Smooth muscle cell (in vitro differentiated cells): Measurements from ENCODE around the gene CTNND2. TPM values are rescaled to one million over a fixed set of nuclear protein-coding genes. Genes with fewer than 3 reads are reported as not detected.

Experiments
- DNase-seq: peaks from one replicate; lab custom pipeline; 2025; ENCODE audit not compliant: unreplicated experiment; lab: John Stamatoyannopoulos, UW
- H2AFZ ChIP-seq: fragments of 200-600 bp; sonication (generic); 2 replicates; pipeline ENCODE4 v1.6.0; 2016; ENCODE audit warnings: antibody characterized with exemption, low read depth, mild to moderate bottlenecking
- H3F3A ChIP-seq: fragments of 200-600 bp; sonication (generic); 2 replicates; pipeline ENCODE4 v1.6.0; 2017; ENCODE audit warnings: antibody characterized with exemption, low read depth
- H3K27ac ChIP-seq: fragments of 200-600 bp; sonication (generic); 2 replicates; pipeline ENCODE4 v1.5.1; 2016; ENCODE audit warnings: low read depth, mild to moderate bottlenecking
- H3K27me3 ChIP-seq: fragments of 200-600 bp; sonication (generic); 2 replicates; pipeline ENCODE4 v1.6.1; 2016; ENCODE audit warnings: low read depth, mild to moderate bottlenecking
- H3K36me3 ChIP-seq: fragments of 200-600 bp; sonication (generic); 2 replicates; pipeline ENCODE4 v1.5.1; 2016; ENCODE audit warnings: low read depth
- H3K4me1 ChIP-seq: fragments of 200-600 bp; sonication (generic); 2 replicates; pipeline ENCODE4 v1.5.1; 2016; ENCODE audit warnings: low read depth
- H3K4me2 ChIP-seq: fragments of 200-600 bp; sonication (generic); 2 replicates; pipeline ENCODE4 v1.6.0; 2016; ENCODE audit warnings: mild to moderate bottlenecking
- H3K4me3 ChIP-seq: fragments of 200-600 bp; sonication (generic); 2 replicates; pipeline ENCODE4 v1.5.1; 2016; ENCODE audit warnings: mild to moderate bottlenecking
- H3K79me2 ChIP-seq: fragments of 200-600 bp; sonication (generic); 2 replicates; pipeline ENCODE4 v1.6.0; 2016; ENCODE audit warnings: low read depth, mild to moderate bottlenecking
- H3K9ac ChIP-seq: fragments of 200-600 bp; sonication (generic); 2 replicates; pipeline ENCODE4 v1.6.0; 2016; ENCODE audit warnings: low read depth
- H3K9me3 ChIP-seq: fragments of 200-600 bp; sonication (generic); replicated peaks from 2 replicates; pipeline ENCODE4 v1.5.1; 2016; ENCODE audit warnings: low read depth
- H4K20me1 ChIP-seq: fragments of 200-600 bp; sonication (generic); 2 replicates; pipeline ENCODE4 v1.6.0; 2016; ENCODE audit warnings: low read depth
- WGBS: methylation state at CpG from one replicate; pipeline ENCODE4 v1.1.7; 2016; ENCODE audit warnings: low lambda C conversion rate; 5-methylcytosine and 5-hydroxymethylcytosine counted together
- polyA plus RNA-seq: library from polyadenylated mRNA; unstranded; fragments of >200 nt; fragmentation: Nextera tagmentation; extraction: Ambion mirVana; gene quantifications from 2 replicates; pipeline ENCODE4 v1.2.1, GENCODE V29; 2016
- total RNA-seq: library from RNA; depleted of rRNA; stranded (reverse); fragments of >200 nt; gene quantifications from 2 replicates; pipeline ENCODE4 v1.2.3, GENCODE V29; 2014
- TF ChIP-seq, protein P1 (sequence below): fragments of 200-600 bp; sonication (generic); IDR thresholded peaks from 2 replicates; pipeline ENCODE4 v1.5.1; 2017; ENCODE audit warnings: borderline replicate concordance, mild to moderate bottlenecking, antibody characterized with exemption; ENCODE audit not compliant: insufficient read depth, poor library complexity, severe bottlenecking

CTNND2 gene
- total and polyA plus RNA-seq, 2 experiments from 2014 or later = 2.7 to 5.8 TPM

DNA sequence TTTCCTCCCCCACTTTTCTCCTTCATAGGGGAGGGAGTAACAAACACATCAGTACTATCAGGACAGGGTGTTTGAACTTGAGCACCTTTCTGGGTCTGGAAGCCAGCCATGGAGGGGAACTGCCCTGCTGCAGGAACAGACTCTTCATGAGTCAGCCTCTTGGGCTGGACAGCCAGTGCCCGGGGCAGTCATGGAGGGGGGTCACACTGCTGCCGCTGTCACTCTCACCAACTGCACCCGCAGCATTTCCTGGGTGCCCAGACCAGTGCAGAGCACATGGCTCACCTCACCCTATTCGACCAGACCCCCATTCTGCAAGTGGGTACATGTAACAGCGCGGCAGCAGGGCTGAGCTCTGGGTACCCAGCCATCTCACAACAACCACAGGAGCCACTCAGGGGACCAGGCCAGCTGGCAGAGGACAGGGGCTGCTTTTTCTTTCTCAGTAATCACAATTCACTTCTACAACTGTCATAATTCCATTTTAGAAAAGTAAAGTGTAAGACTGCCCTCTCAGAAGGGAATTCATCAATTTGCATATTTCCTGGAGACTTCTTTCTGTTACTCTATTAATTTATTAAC is 118.4 kb downstream of the CTNND2 start:
- H3K4me2 ChIP-seq = no peak overlapping the region
- TF ChIP-seq, protein P1, sequence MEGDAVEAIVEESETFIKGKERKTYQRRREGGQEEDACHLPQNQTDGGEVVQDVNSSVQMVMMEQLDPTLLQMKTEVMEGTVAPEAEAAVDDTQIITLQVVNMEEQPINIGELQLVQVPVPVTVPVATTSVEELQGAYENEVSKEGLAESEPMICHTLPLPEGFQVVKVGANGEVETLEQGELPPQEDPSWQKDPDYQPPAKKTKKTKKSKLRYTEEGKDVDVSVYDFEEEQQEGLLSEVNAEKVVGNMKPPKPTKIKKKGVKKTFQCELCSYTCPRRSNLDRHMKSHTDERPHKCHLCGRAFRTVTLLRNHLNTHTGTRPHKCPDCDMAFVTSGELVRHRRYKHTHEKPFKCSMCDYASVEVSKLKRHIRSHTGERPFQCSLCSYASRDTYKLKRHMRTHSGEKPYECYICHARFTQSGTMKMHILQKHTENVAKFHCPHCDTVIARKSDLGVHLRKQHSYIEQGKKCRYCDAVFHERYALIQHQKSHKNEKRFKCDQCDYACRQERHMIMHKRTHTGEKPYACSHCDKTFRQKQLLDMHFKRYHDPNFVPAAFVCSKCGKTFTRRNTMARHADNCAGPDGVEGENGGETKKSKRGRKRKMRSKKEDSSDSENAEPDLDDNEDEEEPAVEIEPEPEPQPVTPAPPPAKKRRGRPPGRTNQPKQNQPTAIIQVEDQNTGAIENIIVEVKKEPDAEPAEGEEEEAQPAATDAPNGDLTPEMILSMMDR = no peak
- no peaks in the 10 kb centered on the region for H3K4me1 ChIP-seq
- 78% methylated on average over 6 of the region's 6 CpGs for WGBS
- no peak for DNase-seq
- no peaks in the 10 kb centered on the region for H3K27me3 ChIP-seq
- H3K9me3 ChIP-seq = no peaks in the 10 kb centered on the region
- H4K20me1 ChIP-seq = no peaks in the 10 kb centered on the region
- no peak overlapping the region for H2AFZ ChIP-seq
- peaks cover 5% of the 10 kb centered on the region for H3K79me2 ChIP-seq
- H3K36me3 ChIP-seq = no peaks in the 10 kb centered on the region
- no peak overlapping the region for H3K4me3 ChIP-seq
- H3F3A ChIP-seq = no peaks in the 10 kb centered on the region
- H3K9ac ChIP-seq = no peak overlapping the region
- no peak overlapping the region for H3K27ac ChIP-seq

DNA sequence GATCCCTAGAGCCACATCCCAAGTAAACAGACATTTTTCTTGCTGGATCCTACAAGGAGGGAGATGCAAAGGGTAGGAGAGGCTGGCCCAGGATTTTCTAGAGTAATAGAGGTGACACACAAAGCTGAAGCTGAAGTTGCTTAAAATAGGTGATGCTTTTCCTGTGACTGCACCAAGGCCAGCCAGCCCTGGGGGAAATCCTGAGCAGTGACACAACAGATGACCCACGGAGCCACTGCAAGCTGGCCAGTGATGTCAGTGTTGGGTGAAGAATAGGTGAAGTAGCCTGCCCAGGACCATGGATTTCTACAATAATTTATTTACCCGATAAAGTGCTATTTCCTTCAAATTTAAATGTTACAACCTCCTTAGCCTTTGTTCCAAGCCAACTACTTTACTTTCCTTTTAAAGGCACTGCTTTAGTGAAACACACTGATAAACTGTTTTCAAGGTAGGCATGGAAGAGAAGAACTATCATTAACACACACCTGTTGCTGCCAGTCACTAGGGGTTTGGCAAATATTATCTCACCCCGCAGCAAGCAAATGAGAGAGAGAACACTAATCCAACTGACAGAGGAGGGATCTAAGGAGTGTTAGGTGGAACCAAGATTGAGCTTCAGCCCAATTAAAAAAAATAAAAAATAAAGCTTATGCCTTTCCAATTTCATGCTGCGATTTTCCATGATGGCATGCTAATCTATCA is 123.5 kb downstream of the CTNND2 start:
- no peak overlapping the region for H3K4me2 ChIP-seq
- H3K36me3 ChIP-seq = no peaks in the 10 kb centered on the region
- no peak overlapping the region for H3K4me3 ChIP-seq
- H2AFZ ChIP-seq = no peak overlapping the region
- no peaks in the 10 kb centered on the region for H3F3A ChIP-seq
- TF ChIP-seq, protein P1 = no peak
- H3K9ac ChIP-seq = no peak overlapping the region
- no peaks in the 10 kb centered on the region for H4K20me1 ChIP-seq
- H3K4me1 ChIP-seq = no peaks in the 10 kb centered on the region
- 89% methylated on average over 4 of the region's 4 CpGs for WGBS
- no peak overlapping the region for H3K27ac ChIP-seq
- H3K9me3 ChIP-seq = no peaks in the 10 kb centered on the region
- DNase-seq = no peak
- no peaks in the 10 kb centered on the region for H3K27me3 ChIP-seq
- H3K79me2 ChIP-seq = peaks cover 5% of the 10 kb centered on the region

DNA sequence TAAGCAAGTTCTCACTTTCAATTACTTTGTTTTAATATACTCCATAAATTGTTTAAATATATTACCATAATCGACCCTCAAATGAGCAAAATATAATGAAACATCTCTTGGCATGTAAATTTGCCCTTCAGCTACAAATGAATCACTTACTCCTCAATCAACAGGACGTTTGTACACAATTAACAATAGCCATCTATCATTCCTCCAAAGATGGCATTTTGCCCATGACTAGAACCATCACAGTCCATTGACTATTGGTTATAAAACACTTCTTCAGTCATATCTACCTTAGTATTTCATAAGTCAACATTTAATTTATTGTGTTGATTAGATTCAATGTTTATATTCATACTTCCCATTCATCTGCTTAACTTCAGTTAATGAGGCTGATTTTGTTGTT is 127.2 kb downstream of the CTNND2 start:
- TF ChIP-seq, protein P1 = no peak
- Histone ChIP-seq H3K4me2 (no peak overlapping the region), H3K27me3 (no peaks in the 10 kb centered on the region), H3K36me3 (no peaks in the 10 kb centered on the region), H3K79me2 (no peaks in the 10 kb centered on the region), H3K9me3 (no peaks in the 10 kb centered on the region), H3K4me1 (no peaks in the 10 kb centered on the region), H3K27ac (no peak overlapping the region), H4K20me1 (no peaks in the 10 kb centered on the region), H3F3A (no peaks in the 10 kb centered on the region), H3K9ac (no peak overlapping the region), H3K4me3 (no peak overlapping the region), H2AFZ (no peak overlapping the region)
- DNase-seq = no peak
- WGBS = 79% methylated on average over 2 of the region's 2 CpGs

DNA sequence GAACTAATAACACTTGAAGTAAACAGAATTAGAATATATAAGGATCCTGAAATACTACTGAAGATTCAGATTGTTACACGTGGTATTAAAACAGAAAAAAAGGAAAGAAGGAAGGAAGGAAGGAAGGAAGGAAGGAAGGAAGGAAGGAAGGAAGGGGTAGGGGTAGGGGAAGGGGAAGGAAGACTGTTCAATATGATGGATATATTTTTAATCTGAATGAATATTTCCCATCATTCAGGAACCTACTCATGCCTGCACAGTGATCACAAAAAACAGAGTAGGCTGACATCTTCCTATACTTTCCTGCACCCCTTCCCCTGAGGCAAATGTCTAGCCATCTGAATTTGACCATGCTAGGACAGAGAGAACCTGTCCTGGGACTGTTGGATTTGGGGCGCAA is 133.9 kb downstream of the CTNND2 start:
- no peak for DNase-seq
- 91% methylated on average over 2 of the region's 2 CpGs for WGBS
- Histone ChIP-seq H3K79me2 (no peaks in the 10 kb centered on the region), H4K20me1 (no peaks in the 10 kb centered on the region), H3K27ac (no peak overlapping the region), H3K9me3 (no peaks in the 10 kb centered on the region), H2AFZ (no peak overlapping the region), H3K27me3 (no peaks in the 10 kb centered on the region), H3K4me3 (no peak overlapping the region), H3K36me3 (no peaks in the 10 kb centered on the region), H3F3A (no peaks in the 10 kb centered on the region), H3K4me2 (no peak overlapping the region), H3K9ac (no peak overlapping the region), H3K4me1 (no peaks in the 10 kb centered on the region)
- TF ChIP-seq, protein P1 = no peak
